BJ (cell line): ENCODE data around the gene SMAD5. TPM values are rescaled to one million over a fixed set of nuclear protein-coding genes. Genes with fewer than 3 reads are reported as not detected.

ENCODE experiments used
- CTCF ChIA-PET: fragments of 350-600 bp; formaldehyde crosslinking; extraction: SDS; loops from one replicate; lab custom pipeline; 2021; ENCODE audit warnings: antibody characterized with exemption, inconsistent platforms; lab: Yijun Ruan, JAX
- POLR2A ChIA-PET: fragments of 300-600 bp; sonication (Branson Sonifier 250); formaldehyde crosslinking; extraction: SDS; loops from one replicate; lab custom pipeline; 2021; ENCODE audit warnings: antibody characterized with exemption; lab: Charles Lee
- DNase-seq: peaks from one replicate; pipeline ENCODE4 v3.0.0-alpha.2; 2011; ENCODE audit warnings: low read depth
- H3K27me3 ChIP-seq: 2 replicates; pipeline ENCODE4 v1.6.0; 2011; ENCODE audit warnings: low read length; ENCODE audit not compliant: control insufficient read depth, insufficient read depth
- H3K36me3 ChIP-seq: 2 replicates; pipeline ENCODE4 v1.5.1; 2011; ENCODE audit warnings: low read length; ENCODE audit not compliant: control insufficient read depth, insufficient read depth
- H3K4me3 ChIP-seq: 2 replicates; pipeline ENCODE4 v1.5.1; 2011; ENCODE audit warnings: low read depth, mild to moderate bottlenecking, control low read depth, low read length
- CTCF ChIP-seq: IDR thresholded peaks from 2 replicates; pipeline ENCODE4 v1.5.1; 2011; ENCODE audit warnings: low read depth, mild to moderate bottlenecking, control low read depth, inconsistent platforms, low read length, moderate library complexity; ENCODE audit not compliant: insufficient read depth
- polyA plus RNA-seq: library from polyadenylated mRNA; depleted of rRNA; stranded (reverse); fragments of >200 nt; gene quantifications from 2 replicates; pipeline ENCODE4 v1.2.3, GENCODE V29; 2011

The SMAD5 gene
- polyA plus RNA-seq, 1 experiment = 34.3 TPM

GRCh38 chr5:136108180-136108611 is 24.4 kb upstream of the SMAD5 start:
- POLR2A ChIA-PET = no interaction called here
- no peak for DNase-seq
- Histone ChIP-seq H3K36me3 (no peaks in the 10 kb centered on the region), H3K4me3 (no peak overlapping the region), H3K27me3 (peaks cover 1% of the 10 kb centered on the region; the same call in 1 of the 2 replicates)
- no peak for TF ChIP-seq CTCF
- CTCF ChIA-PET = interaction anchor here (1.4 kb wide), 1 partner anchor 17 kb away, joined by 5 read pairs; no protein-coding TSS in a partner anchor

GRCh38 chr5:136108766-136109165 is 23.9 kb upstream of the SMAD5 start:
- Histone ChIP-seq H3K4me3 (no peak overlapping the region), H3K27me3 (peaks cover 1% of the 10 kb centered on the region; the same call in 1 of the 2 replicates), H3K36me3 (no peaks in the 10 kb centered on the region)
- no peak for DNase-seq
- ChIA-PET CTCF (interaction anchor here (1.4 kb wide), 1 partner anchor 16 kb away, joined by 5 read pairs; no protein-coding TSS in a partner anchor), POLR2A (no interaction called here)
- TF ChIP-seq CTCF = no peak

- no peak for TF ChIP-seq CTCF
- POLR2A ChIA-PET = no interaction called here
- CTCF ChIA-PET = interaction anchor here (1.1 to 1.4 kb wide), 2 partner anchors 8 to 16 kb away, joined by 3 to 5 read pairs; no protein-coding TSS in a partner anchor
- H3K4me3 ChIP-seq = no peak overlapping the region
- DNase-seq = no peak
- H3K36me3 ChIP-seq = no peaks in the 10 kb centered on the region
- peaks cover 1% of the 10 kb centered on the region; the same call in 1 of the 2 replicates for H3K27me3 ChIP-seq
These were observed 23.1 kb upstream of the SMAD5 start for GRCh38 chr5:136109453-136110135.

GRCh38 chr5:136113606-136114005 is 19.0 kb upstream of the SMAD5 start:
- CTCF ChIA-PET = interaction anchor here (1.8 kb wide), 1 partner anchor 31 kb away, joined by 5 read pairs; no protein-coding TSS in a partner anchor
- Histone ChIP-seq H3K4me3 (no peak overlapping the region), H3K36me3 (no peaks in the 10 kb centered on the region), H3K27me3 (peaks cover 6% of the 10 kb centered on the region)
- TF ChIP-seq CTCF = no peak
- POLR2A ChIA-PET = no interaction called here
- DNase-seq = no peak

GRCh38 chr5:136114414-136115125 is 18.1 kb upstream of the SMAD5 start:
- H3K36me3 ChIP-seq = no peaks in the 10 kb centered on the region
- ChIA-PET POLR2A (no interaction called here), CTCF (no interaction called here)
- H3K27me3 ChIP-seq = peaks cover 6% of the 10 kb centered on the region
- no peak for TF ChIP-seq CTCF
- no peak for DNase-seq
- no peak overlapping the region for H3K4me3 ChIP-seq
